Motor neuron (in vitro differentiated cells): ENCODE measurements around the gene TM9SF4. TPM values are rescaled to one million over a fixed set of nuclear protein-coding genes. Genes with fewer than 3 reads are reported as not detected.

Source experiments
- ATAC-seq, 8 experiments: fragments of 200-7000 bp; cut with Tn5 transposase; replicated peaks in 6 of 8; 2 replicates each; pipeline ENCODE4 v1.8.0; 2021; ENCODE audit warnings: mild to moderate bottlenecking in 8 of 8, moderate library complexity in 8 of 8
- H3K27ac ChIP-seq, 2 donors: fragments of 250-450 bp; sonication (Bioruptor Pico); 2 replicates each; pipeline ENCODE4 v1.9.0; 2021; ENCODE audit warnings: antibody characterized with exemption in 2 of 2, mild to moderate bottlenecking in 2 of 2, moderate library complexity in 1 of 2
- H3K4me1 ChIP-seq, 2 donors: fragments of 250-450 bp; sonication (Bioruptor Pico); replicated peaks in 1 of 2; 2 replicates each; pipeline ENCODE4 v1.6.1; 2021; ENCODE audit warnings: antibody characterized with exemption in 2 of 2, mild to moderate bottlenecking in 2 of 2, moderate library complexity in 1 of 2
- H3K4me3 ChIP-seq, 5 donors: fragments of 250-450 bp; sonication (Bioruptor Pico); 2 replicates each; pipeline ENCODE4 v1.9.0; 2021; ENCODE audit warnings: antibody characterized with exemption in 5 of 5, mild to moderate bottlenecking in 5 of 5, moderate library complexity in 4 of 5
- WGBS, 10 experiments: fragments of 450-650 bp; shearing (Covaris generic); methylation state at CpG; one replicate each; pipeline ENCODE4 v1.0.0; 2022; 5-methylcytosine and 5-hydroxymethylcytosine counted together
- in situ Hi-C, 9 experiments: fragments of 400-800 bp; cut with MboI; loops; one replicate each; pipeline ENCODE4 v1.15.0; 2021; ENCODE audit warnings: low sequenced_read_pairs in 9 of 9, low pct_unique_long_range_greater_than_20kb in 2 of 9; ENCODE audit not compliant: unreplicated experiment in 9 of 9
- total RNA-seq, 8 experiments: library from RNA; unstranded; fragments of 300-600 nt; gene quantifications; 2 replicates each; pipeline versions ENCODE4 v1.2.3 to v1.2.4, GENCODE V29; 2022

TM9SF4 gene
- total RNA-seq, 8 experiments from 2014 or later = 23.9 to 68.4 (median 38.6) TPM

DNA sequence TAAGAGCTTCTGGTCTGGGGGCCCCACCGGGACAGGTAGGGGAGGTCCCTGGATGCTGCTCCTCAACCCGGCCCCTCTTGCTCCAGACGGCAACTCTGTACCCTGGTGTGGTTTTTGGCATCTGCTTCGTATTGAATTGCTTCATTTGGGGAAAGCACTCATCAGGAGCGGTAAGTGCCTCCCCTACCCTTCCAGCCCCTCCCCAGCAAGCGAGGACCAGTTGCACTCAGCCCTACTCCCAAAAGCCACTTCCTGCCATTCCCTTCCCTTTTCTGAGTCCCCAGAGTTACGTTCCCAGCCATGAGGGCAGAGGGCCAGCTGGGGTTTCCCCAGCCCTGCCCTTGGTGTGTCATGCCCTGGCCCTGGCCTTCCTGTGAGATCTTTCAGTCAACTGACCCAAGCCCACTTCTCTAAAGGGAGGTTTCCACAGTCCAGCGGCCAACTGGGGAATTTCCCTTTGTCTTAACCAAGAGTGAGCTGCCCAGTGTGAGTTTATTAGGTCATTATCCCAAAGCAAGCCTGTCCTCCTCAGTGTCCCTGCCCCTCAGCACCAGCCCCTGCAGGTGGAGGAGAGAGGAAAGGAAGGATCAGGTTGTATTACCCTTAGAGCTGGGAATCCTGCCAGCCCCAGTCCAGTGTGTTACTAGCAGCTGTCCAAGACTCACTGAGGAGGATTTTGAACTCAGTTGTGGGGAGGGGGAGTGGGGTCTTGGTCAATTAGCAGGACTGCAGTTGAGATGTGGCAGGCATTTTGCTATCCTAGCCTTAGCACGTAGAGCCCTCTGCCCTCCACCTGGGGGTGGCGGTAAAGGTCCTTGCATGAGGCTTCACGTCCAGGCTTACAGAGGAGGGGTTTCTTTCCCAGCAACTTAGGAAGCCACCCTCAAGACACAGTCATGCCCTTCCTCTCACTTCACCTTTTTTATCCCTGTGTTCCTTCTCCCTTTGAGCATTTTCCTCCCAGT, 45.8 kb downstream of the TM9SF4 start:
- H3K27ac ChIP-seq = no peak overlapping the region
- H3K4me3 ChIP-seq = no peak overlapping the region
- H3K4me1 ChIP-seq = no peaks in the 10 kb centered on the region
- ATAC-seq = peak; percentile 52 to 97 (median 62)
- WGBS, 10 experiments = 40 to 84% (median 64%) methylated on average over 1 to 6 of the region's 11 CpGs; no CpG with 5 or more reads in 3 of the 10 experiments
- in situ Hi-C loops = no loop called here

DNA sequence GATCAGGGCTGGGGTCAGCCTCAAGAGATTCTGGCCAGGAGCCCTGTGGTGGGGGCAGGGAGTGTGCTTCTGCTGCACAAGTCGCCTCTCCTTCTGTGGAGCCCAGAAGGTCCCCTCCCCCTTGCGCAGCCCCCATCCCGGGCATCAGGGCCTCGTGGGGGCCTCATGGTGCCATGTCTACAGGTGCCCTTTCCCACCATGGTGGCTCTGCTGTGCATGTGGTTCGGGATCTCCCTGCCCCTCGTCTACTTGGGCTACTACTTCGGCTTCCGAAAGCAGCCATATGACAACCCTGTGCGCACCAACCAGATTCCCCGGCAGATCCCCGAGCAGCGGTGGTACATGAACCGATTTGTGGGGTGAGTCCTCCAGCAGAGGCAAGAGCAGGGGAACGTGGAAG, 48.1 kb downstream of the TM9SF4 start:
- H3K4me3 ChIP-seq = no peak overlapping the region
- H3K4me1 ChIP-seq = no peaks in the 10 kb centered on the region
- 80 to 100% (median 100%) methylated on average over 1 to 5 of the region's 14 CpGs; no CpG with 5 or more reads in 5 of the 10 experiments for WGBS, 10 experiments
- in situ Hi-C loops = no loop called here
- ATAC-seq = no peak
- no peak overlapping the region for H3K27ac ChIP-seq

- in situ Hi-C loops = no loop called here
- Histone ChIP-seq H3K4me3 (no peak overlapping the region), H3K27ac (no peak overlapping the region), H3K4me1 (no peaks in the 10 kb centered on the region)
- WGBS, 10 experiments = 78 to 100% (median 90%) methylated on average over 2 to 8 of the region's 11 CpGs; no CpG with 5 or more reads in 5 of the 10 experiments
- no peak for ATAC-seq
Observed at GRCh38 chr20:32158351-32158750, 48.8 kb downstream of the TM9SF4 start.

GRCh38 chr20:32158943-32159660, 49.6 kb downstream of the TM9SF4 start:
- Histone ChIP-seq H3K4me1 (no peaks in the 10 kb centered on the region), H3K27ac (no peak overlapping the region), H3K4me3 (no peak overlapping the region)
- ATAC-seq = no peak
- 60 to 100% (median 90%) methylated on average over 1 to 3 of the region's 4 CpGs; no CpG with 5 or more reads in 4 of the 10 experiments for WGBS, 10 experiments
- in situ Hi-C loops = no loop called here

GRCh38 chr20:32159766-32160221, 50.3 kb downstream of the TM9SF4 start:
- Histone ChIP-seq H3K4me1 (no peaks in the 10 kb centered on the region), H3K4me3 (no peak overlapping the region), H3K27ac (no peak overlapping the region)
- 0 to 89% methylated on average over 1 to 3 of the region's 5 CpGs; no CpG with 5 or more reads in 8 of the 10 experiments for WGBS, 10 experiments
- in situ Hi-C loops = no loop called here
- ATAC-seq = no peak

DNA sequence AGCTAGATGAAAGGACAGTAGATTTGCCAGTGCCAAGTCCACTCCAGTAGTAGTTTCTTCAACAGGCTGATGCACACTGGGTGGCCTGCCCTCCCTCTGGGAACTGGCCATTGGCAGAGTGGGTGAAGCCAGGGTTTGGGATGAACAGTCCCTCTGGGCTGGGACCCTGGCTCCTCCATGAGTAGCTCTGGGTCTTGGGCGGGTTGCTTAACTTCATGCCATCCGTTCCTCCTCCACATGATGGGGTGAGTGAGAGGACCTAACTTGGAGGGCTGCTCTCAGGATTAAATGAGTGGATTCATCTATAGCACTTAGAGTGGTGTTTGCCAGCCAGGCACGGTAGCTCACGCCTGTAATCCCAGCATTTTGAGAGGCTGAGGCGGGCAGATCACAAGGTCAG, 50.8 kb downstream of the TM9SF4 start:
- H3K4me1 ChIP-seq = no peaks in the 10 kb centered on the region
- in situ Hi-C loops = no loop called here
- no peak for ATAC-seq
- H3K27ac ChIP-seq = no peak overlapping the region
- H3K4me3 ChIP-seq = no peak overlapping the region
- WGBS, 10 experiments = 94 to 100% (median 98%) methylated on average over 1 to 4 of the region's 5 CpGs; no CpG with 5 or more reads in 6 of the 10 experiments

DNA sequence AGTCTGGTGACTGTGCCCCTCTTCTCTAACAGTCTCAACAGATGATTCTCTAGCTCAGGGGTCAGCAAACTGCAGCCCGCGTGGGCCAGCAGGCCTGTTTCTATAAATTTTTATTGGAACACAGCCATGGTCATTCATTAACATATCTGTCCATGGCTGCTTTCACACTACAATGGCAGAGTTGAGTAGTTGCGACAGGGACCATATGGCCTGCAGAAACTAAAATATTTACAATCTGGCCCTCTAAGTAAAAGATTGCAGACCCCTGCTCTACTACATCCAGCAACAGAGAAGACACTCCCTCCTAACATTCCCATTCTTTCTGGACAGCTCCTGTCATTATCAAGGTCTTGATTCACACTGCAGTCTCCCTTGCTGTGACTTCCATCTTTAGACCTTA, 52.8 kb downstream of the TM9SF4 start:
- Histone ChIP-seq H3K4me3 (no peak overlapping the region), H3K27ac (no peak overlapping the region), H3K4me1 (no peaks in the 10 kb centered on the region)
- in situ Hi-C loops = no loop called here
- ATAC-seq = no peak
- 0 to 100% (median 72%) methylated on average over 1 to 3 of the region's 3 CpGs; no CpG with 5 or more reads in 2 of the 10 experiments for WGBS, 10 experiments

DNA sequence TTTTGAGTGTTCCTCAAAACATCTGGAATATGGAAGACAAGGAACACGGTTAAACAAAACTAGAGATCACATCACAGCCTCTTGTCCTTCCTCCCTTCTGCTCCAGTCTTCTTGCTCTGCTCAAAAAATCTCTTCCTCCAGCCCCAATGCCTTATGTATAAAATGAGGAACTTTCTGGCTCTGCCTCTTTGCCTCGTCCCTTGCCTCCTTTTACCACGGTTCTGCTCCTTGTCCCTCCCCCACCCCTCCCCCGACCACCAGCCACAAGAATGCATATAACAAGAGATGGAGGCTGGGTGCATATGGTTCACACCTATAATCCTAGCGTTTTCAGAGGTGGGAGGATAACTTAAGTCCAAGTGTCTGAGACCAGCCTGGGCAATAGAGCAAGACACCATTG, 54.4 kb downstream of the TM9SF4 start:
- Histone ChIP-seq H3K27ac (no peak overlapping the region), H3K4me3 (no peak overlapping the region), H3K4me1 (no peaks in the 10 kb centered on the region)
- WGBS, 10 experiments = 60 to 100% (median 100%) methylated on average over 1 to 2 of the region's 5 CpGs; no CpG with 5 or more reads in 5 of the 10 experiments
- in situ Hi-C loops = no loop called here
- ATAC-seq = no peak

- Histone ChIP-seq H3K27ac (no peak overlapping the region), H3K4me1 (no peaks in the 10 kb centered on the region), H3K4me3 (no peak overlapping the region)
- in situ Hi-C loops = no loop called here
- 88 to 100% (median 96%) methylated on average over 2 to 14 of the region's 21 CpGs; no CpG with 5 or more reads in 1 of the 10 experiments for WGBS, 10 experiments
- ATAC-seq = no peak
Observed at GRCh38 chr20:32164984-32165735, 55.6 kb downstream of the TM9SF4 start.

DNA sequence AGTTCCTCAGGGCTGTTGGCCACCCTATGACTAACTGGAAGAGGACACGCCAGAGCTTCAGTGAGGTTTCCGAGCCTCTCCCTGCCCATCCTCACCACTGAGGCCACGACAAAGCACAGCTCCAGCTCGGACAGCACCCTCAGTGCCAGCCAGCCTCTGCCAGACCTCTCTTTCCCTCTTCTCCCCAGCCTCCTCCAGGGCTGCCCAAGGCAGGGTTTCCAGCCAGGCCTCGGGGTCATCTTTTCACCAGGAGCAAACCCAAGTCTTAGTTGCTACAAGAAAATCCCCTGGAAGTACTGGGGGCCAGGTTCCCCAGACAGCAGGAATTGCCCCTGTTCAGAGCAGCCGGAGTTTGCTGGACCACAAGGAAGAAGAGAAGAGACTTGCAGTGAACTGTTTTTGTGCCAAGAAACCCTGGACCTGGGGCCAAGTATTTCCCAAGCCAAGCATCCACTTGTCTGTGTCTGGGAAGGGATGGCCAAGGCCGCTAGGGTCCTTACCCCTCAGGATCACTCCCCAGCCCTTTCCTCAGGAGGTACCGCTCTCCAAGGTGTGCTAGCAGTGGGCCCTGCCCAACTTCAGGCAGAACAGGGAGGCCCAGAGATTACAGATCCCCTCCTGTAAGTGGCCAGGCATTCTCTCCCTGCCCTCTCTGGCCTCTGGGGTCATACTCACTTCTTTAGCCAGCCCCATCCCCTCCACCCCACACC, 56.5 kb downstream of the TM9SF4 start:
- 46 to 100% (median 96%) methylated on average over 2 to 5 of the region's 8 CpGs; no CpG with 5 or more reads in 5 of the 10 experiments for WGBS, 10 experiments
- ATAC-seq = peak in 1 of 8 experiments; percentile 6
- in situ Hi-C loops = no loop called here
- Histone ChIP-seq H3K27ac (no peak overlapping the region), H3K4me1 (no peaks in the 10 kb centered on the region), H3K4me3 (no peak overlapping the region)

DNA sequence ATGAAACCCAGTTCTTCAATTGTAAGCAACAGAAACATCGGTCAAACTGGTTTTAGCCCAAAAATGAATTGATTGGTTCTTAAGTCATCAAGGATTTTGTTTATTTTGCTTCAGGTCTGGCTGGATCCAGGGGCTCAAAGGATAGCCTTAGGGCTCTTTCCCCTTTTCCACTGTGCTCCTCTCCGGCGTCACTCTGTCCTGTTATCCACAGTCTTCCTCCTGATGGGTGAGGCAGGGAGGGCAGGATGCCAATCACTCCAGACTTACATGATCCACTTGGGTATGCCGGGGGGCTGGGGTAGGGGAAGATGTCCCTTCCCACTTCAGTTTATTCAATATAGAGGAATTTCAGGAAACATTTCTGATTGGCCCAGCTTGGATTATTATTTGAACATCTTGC, 58.0 kb downstream of the TM9SF4 start:
- WGBS, 10 experiments = 80 to 100% (median 100%) methylated on average over 1 to 4 of the region's 4 CpGs
- Histone ChIP-seq H3K4me1 (no peaks in the 10 kb centered on the region), H3K4me3 (no peak overlapping the region), H3K27ac (no peak overlapping the region)
- ATAC-seq = no peak
- in situ Hi-C loops = no loop called here
